LoVo (cell line): Measurements from ENCODE around the gene LMBR1L.

Experiments used
- DNase-seq: peaks from one replicate; pipeline ENCODE4 v3.0.0-alpha.2; 2016; ENCODE audit warnings: low spot score

The LMBR1L gene

GRCh38 chr12:49111206-49111605 is 559 bp upstream of the LMBR1L start:
- DNase-seq, result no peak

- no peak for DNase-seq
These were observed 795 bp downstream of the LMBR1L start for GRCh38 chr12:49109641-49110463.

GRCh38 chr12:49108958-49109404 is 1.7 kb downstream of the LMBR1L start:
- DNase-seq, result no peak

GRCh38 chr12:49105504-49106084 is 5.1 kb downstream of the LMBR1L start:
- DNase-seq, result no peak

- DNase-seq, result no peak
These were observed 5.8 kb downstream of the LMBR1L start for GRCh38 chr12:49104822-49105221.

- DNase-seq, result no peak
These were observed 10.3 kb downstream of the LMBR1L start for GRCh38 chr12:49100380-49100779.

GRCh38 chr12:49098703-49099102 is 11.9 kb downstream of the LMBR1L start:
- DNase-seq, result no peak

- peak; percentile 42 for DNase-seq
These were observed 12.6 kb downstream of the LMBR1L start for GRCh38 chr12:49098035-49098451.

- no peak for DNase-seq
These were observed 13.3 kb downstream of the LMBR1L start for GRCh38 chr12:49097381-49097780.

- DNase-seq, result no peak
These were observed 15.7 kb downstream of the LMBR1L start for GRCh38 chr12:49094975-49095365.

GRCh38 chr12:49094160-49094974 is 16.3 kb downstream of the LMBR1L start, which contains the start of gene DHH:
TSS of gene DHH (minus strand) at chr12:49094801. CDS start at chr12:49094512, 289 bp downstream.
- DNase-seq, result no peak

GRCh38 chr12:49093792-49094159 is 16.9 kb downstream of the LMBR1L start:
- DNase-seq, result no peak

- DNase-seq, result no peak
These were observed 17.7 kb downstream of the LMBR1L start for GRCh38 chr12:49092816-49093406.

GRCh38 chr12:49092086-49092815 is 18.4 kb downstream of the LMBR1L start:
- DNase-seq, result no peak

- DNase-seq, result no peak
These were observed 18.9 kb downstream of the LMBR1L start for GRCh38 chr12:49091836-49092085.

- no peak for DNase-seq
These were observed 19.4 kb downstream of the LMBR1L start for GRCh38 chr12:49091056-49091835.

- no peak for DNase-seq
These were observed 20.6 kb downstream of the LMBR1L start for GRCh38 chr12:49089821-49090773.

- DNase-seq, result no peak
These were observed 21.7 kb downstream of the LMBR1L start for GRCh38 chr12:49088932-49089330.

- peak; percentile 99 for DNase-seq
These were observed 22.3 kb downstream of the LMBR1L start for GRCh38 chr12:49088150-49088931.
